K562 (cell line): ENCODE results near the gene C1orf198. TPM values are rescaled to one million over a fixed set of nuclear protein-coding genes. Genes with fewer than 3 reads are reported as not detected.

Experiments used
- ATAC-seq: fragments of 200-7000 bp; cut with Tn5 transposase; 3 replicates; pipeline ENCODE4 v1.9.1; 2020; ENCODE audit warnings: moderate library complexity
- BruUV-seq: library from RNA; stranded (reverse); fragments of 400-500 nt; replicated peaks from 2 replicates; lab custom pipeline; 2021; lab: Mats Ljungman, UMichigan
- CTCF ChIA-PET: fragments of 300-600 bp; formaldehyde crosslinking; extraction: SDS; loops from one replicate; lab custom pipeline; 2021; ENCODE audit warnings: low intra/inter-chr PET ratio; lab: Yijun Ruan, JAX
- POLR2A ChIA-PET: fragments of 300-600, 350-650 bp; sonication (Branson Sonifier 250); formaldehyde crosslinking; extraction: SDS; loops from one replicate; lab custom pipeline; 2021; ENCODE audit warnings: antibody characterized with exemption, inconsistent platforms; lab: Yijun Ruan, JAX
- DNase-seq, 4 experiments: peaks; one replicate each; pipeline versions ENCODE4 v3.0.0 to v3.0.0-alpha.2; 2011 to 2018; ENCODE audit warnings: low spot score in 3 of 4, mixed read lengths in 3 of 4; ENCODE audit errors: extremely low read depth in 1 of 4
- FAIRE-seq: peaks from 2 replicates; lab custom pipeline; 2011; peaks lifted over from hg19 to GRCh38; lab: Jason Lieb, UNC
- H2AFZ ChIP-seq: 2 replicates; pipeline ENCODE4 v1.6.0; 2011; ENCODE audit warnings: low read depth, low read length, control low read depth, inconsistent platforms
- H3K27ac ChIP-seq: fragments of 200-600 bp; 3 replicates; pipeline ENCODE4 v1.8.0; 2011; ENCODE audit warnings: low read depth, mild to moderate bottlenecking, control low read depth, inconsistent platforms, low read length, moderate library complexity, mixed read lengths; ENCODE audit errors: extremely low read depth
- H3K27me3 ChIP-seq, 2 experiments: fragments of 300-600 bp in 1 of 2; 2 replicates in 1 of 2; 3 replicates in 1 of 2; pipeline versions ENCODE4 v1.6.0 to v1.8.0; 2011; ENCODE audit warnings: inconsistent platforms in 2 of 2, low read length in 2 of 2, mild to moderate bottlenecking in 1 of 2, mixed read lengths in 1 of 2, moderate library complexity in 1 of 2; ENCODE audit not compliant: control insufficient read depth in 2 of 2, insufficient read depth in 2 of 2
- H3K36me3 ChIP-seq: fragments of 300-600 bp; 3 replicates; pipeline ENCODE4 v1.8.0; 2011; ENCODE audit warnings: mild to moderate bottlenecking, low read length, inconsistent platforms; ENCODE audit not compliant: control insufficient read depth, insufficient read depth
- H3K4me1 ChIP-seq, 2 experiments: fragments of 200-600 bp in 1 of 2; replicated peaks in 1 of 2; 2 replicates in 1 of 2; 3 replicates in 1 of 2; pipeline versions ENCODE4 v1.5.1 to v1.8.0; 2011; ENCODE audit warnings: inconsistent platforms in 2 of 2, low read length in 2 of 2, mild to moderate bottlenecking in 1 of 2, mixed read lengths in 1 of 2, moderate library complexity in 1 of 2; ENCODE audit not compliant: control insufficient read depth in 2 of 2, insufficient read depth in 2 of 2
- H3K4me2 ChIP-seq: 2 replicates; pipeline ENCODE4 v1.6.1; 2011; ENCODE audit warnings: low read length, control low read depth, inconsistent platforms, mixed read lengths; ENCODE audit not compliant: insufficient read depth
- H3K4me3 ChIP-seq: fragments of 200-600 bp; sonication (generic), shearing (Covaris generic); 2 replicates; pipeline ENCODE4 v1.5.1; 2016; ENCODE audit warnings: control low read depth, inconsistent platforms
- H3K79me2 ChIP-seq: fragments of 200-600 bp; 3 replicates; pipeline ENCODE4 v1.8.0; 2011; ENCODE audit warnings: low read length, inconsistent platforms; ENCODE audit not compliant: control insufficient read depth, insufficient read depth
- H3K9ac ChIP-seq, 2 experiments: 2 replicates each; pipeline versions ENCODE4 v1.6.0 to v1.6.1; 2011; ENCODE audit warnings: low read depth in 2 of 2, low read length in 2 of 2, control low read depth in 1 of 2, inconsistent platforms in 1 of 2, mild to moderate bottlenecking in 1 of 2, mixed read lengths in 1 of 2; ENCODE audit not compliant: insufficient read depth in 1 of 2
- H3K9me1 ChIP-seq: one replicate; pipeline ENCODE4 v1.6.0; 2011; ENCODE audit warnings: inconsistent platforms, mild to moderate bottlenecking, low read length, moderate library complexity; ENCODE audit not compliant: control insufficient read depth, insufficient read depth
- H3K9me3 ChIP-seq: replicated peaks from 2 replicates; pipeline ENCODE4 v1.5.1; 2011; ENCODE audit warnings: low read depth, low read length, inconsistent platforms; ENCODE audit not compliant: control insufficient read depth, insufficient read depth
- H4K20me1 ChIP-seq: replicated peaks from 2 replicates; pipeline ENCODE4 v1.6.1; 2011; ENCODE audit warnings: low read length, inconsistent platforms, mixed read lengths; ENCODE audit not compliant: control insufficient read depth, insufficient read depth
- CBX3 ChIP-seq, 2 experiments: IDR thresholded peaks; 1 replicate in 1 of 2; 2 replicates in 1 of 2; pipeline ENCODE4 v1.6.1; 2012; ENCODE audit warnings: inconsistent platforms in 2 of 2, low read length in 2 of 2, borderline replicate concordance in 1 of 2, control low read depth in 1 of 2
- HDAC8 ChIP-seq: fragments of 450-650 bp; IDR thresholded peaks from 2 replicates; pipeline ENCODE4 v1.6.1; 2016; ENCODE audit warnings: mild to moderate bottlenecking, missing genetic modification characterization, moderate library complexity, missing compliant biosample characterization
- HLTF ChIP-seq: fragments of 450-650 bp; IDR thresholded peaks from 2 replicates; pipeline ENCODE4 v1.6.1; 2016
- PRDM10 ChIP-seq: fragments of 450-650 bp; IDR thresholded peaks from 2 replicates; pipeline ENCODE4 v1.6.1; 2018; ENCODE audit not compliant: partially characterized antibody
- RAD51 ChIP-seq: fragments of 450-650 bp; IDR thresholded peaks from 2 replicates; pipeline ENCODE4 v1.7.1; 2016; ENCODE audit warnings: low read depth, mild to moderate bottlenecking, borderline replicate concordance
- WGBS: fragments of 100-300 bp; shearing (Covaris generic); methylation state at CpG from one replicate; pipeline ENCODE4 v1.1.6; 2016; ENCODE audit warnings: low coverage, mixed read lengths; ENCODE audit not compliant: insufficient coverage; ENCODE audit errors: missing lambda C conversion rate; 5-methylcytosine and 5-hydroxymethylcytosine counted together
- in situ Hi-C: fragments of 300-500 bp; cut with MboI; formaldehyde crosslinking; loops from 4 replicates; pipeline ENCODE4 v1.15.0; 2018; ENCODE audit warnings: inconsistent platforms, mixed read lengths
- intact Hi-C: fragments of 100-400 bp; cut with micrococcal nuclease; formaldehyde crosslinking; loops from 2 replicates; pipeline ENCODE4 v1.14.2; 2022
- polyA plus RNA-seq, 8 experiments: library from polyadenylated mRNA; depleted of rRNA in 4 of 8; stranded (reverse) in 5 of 8; unstranded in 3 of 8; fragments of >200 nt; fragmentation: Nextera tagmentation in 2 of 8; fragmentation: Illumina TruSeq in 1 of 8; extraction: Ambion mirVana in 2 of 8; extraction: Trizol in 1 of 8; gene quantifications; 2 replicates each; pipeline versions ENCODE4 v1.2.1 to v1.2.3, GENCODE V29; 2011 to 2014; ENCODE audit warnings: inconsistent platforms in 1 of 8, missing spikeins in 1 of 8
- total RNA-seq, 7 experiments: library from RNA; depleted of rRNA in 6 of 7; stranded (reverse); fragments of >200 nt in 6 of 7; fragmentation: Illumina TruSeq in 2 of 7; extraction: Trizol in 2 of 7; gene quantifications; 2 replicates each; pipeline versions ENCODE4 v1.2.1 to v1.2.3, GENCODE V29; 2011 to 2021; ENCODE audit warnings: low replicate concordance in 1 of 7

The C1orf198 gene
- total and polyA plus RNA-seq, 9 of the 15 experiments (the other 6 are each of a cell fraction or from before 2014, with no cell fraction given): 2.0 to 15.1 (median 10.4) TPM

- Histone ChIP-seq H3K27ac (no peak overlapping the region), H3K79me2 (peaks cover 4% of the 10 kb centered on the region; the same call in 1 of the 3 replicates), H3K36me3 (no peaks in the 10 kb centered on the region), H2AFZ (no peak overlapping the region), H3K4me1 (peaks cover 18 to 24% of the 10 kb centered on the region in 2 experiments; a peak in 4 of 5 replicates), H3K9me1 (peaks cover 3% of the 10 kb centered on the region)
- no peak for ATAC-seq
- no peak for FAIRE-seq
- CTCF ChIA-PET: no interaction called here
- TF ChIP-seq CBX3 (IDR thresholded peaks at IDR 0.05; ENCODE audit: borderline replicate concordance in 1 of 2, low read length in 2 of 2) (no peak), HDAC8 (no peak), PRDM10 (peak; percentile 64), RAD51 (no peak), HLTF (no peak)
- TF ChIP-seq, all 486 proteins: peak for 1
- WGBS: 39% methylated on average over 9 of the region's 9 CpGs
- Histone ChIP-seq H3K9ac (no peak overlapping the region), H3K4me3 (no peak overlapping the region), H3K27me3 (no peaks in the 10 kb centered on the region), H3K4me2 (no peak overlapping the region), H3K9me3 (no peaks in the 10 kb centered on the region), H4K20me1 (no peaks in the 10 kb centered on the region)
- DNase-seq: no peak
- no TSS peak for BruUV-seq
- POLR2A ChIA-PET: interaction anchor here (0.5 to 2.4 kb wide), 3 partner anchors 11 to 236 kb away, joined by 3 to 13 read pairs (median 6); no protein-coding TSS in a partner anchor
- in situ Hi-C loops: no loop called here
- intact Hi-C loops: loop anchor here (10.0 kb wide), 1 partner anchor 220 kb away; the partner anchor contains the start of gene COG2
These were observed 3.9 kb downstream of the C1orf198 start for GRCh38 chr1:230864441-230864840.
